ENCODE measurements around the gene MTOR.
A peak's percentile ranks its signal among the peaks of the same experiment; 100 is the strongest.
"Not testable (repeated sequence)": the region's sequence is repeated elsewhere in the genome, so short reads cannot be mapped to it uniquely, and the experiment has no call there.

The MTOR gene

GRCh38 chr1:11262171-11263049 is at the start of gene MTOR:
MTOR (minus strand) TSS chr1:11262551; CDS start chr1:11259409, 3,142 bp downstream.
- in situ Hi-C loops (cut with MboI; ENCODE audit: low pct_unique_long_range_greater_than_20kb, low sequenced_read_pairs): no loop called here
- DNase-seq: peak; percentile 99

GRCh38 chr1:11309385-11309784 is 47.0 kb upstream of the MTOR start:
- in situ Hi-C loops (cut with MboI; ENCODE audit: low pct_unique_long_range_greater_than_20kb, low sequenced_read_pairs): loop anchor here (25.0 kb wide), 1 partner anchor 328 kb away; no protein-coding TSS in a partner anchor
- DNase-seq: no peak

DNA sequence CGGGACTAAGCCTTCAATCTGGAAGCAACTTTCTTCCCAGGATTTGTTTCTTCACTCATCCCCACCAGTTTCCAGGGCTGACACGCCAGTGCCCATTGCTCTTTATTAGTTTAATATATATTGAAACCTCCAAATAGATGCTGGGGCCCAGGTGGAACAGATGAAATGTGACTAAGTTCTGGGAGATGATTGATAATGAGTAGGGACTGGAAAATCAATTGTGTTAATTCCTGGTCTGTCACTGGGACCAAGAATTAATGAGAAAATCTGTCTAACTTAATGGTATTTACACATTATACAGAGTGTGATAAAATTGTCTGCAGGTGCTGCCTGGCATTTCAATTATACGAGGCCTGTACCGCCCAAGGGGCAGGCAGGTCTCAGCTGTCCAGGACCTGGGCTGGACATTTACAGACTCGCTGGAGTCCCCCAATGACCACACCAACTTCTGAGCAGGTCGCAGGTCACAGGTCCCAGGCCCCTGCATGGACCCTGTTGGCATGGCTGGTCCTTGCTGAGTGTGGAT is 46.4 kb upstream of the MTOR start:
- in situ Hi-C loops (cut with MboI; ENCODE audit: low pct_unique_long_range_greater_than_20kb, low sequenced_read_pairs): loop anchor here (25.0 kb wide), 1 partner anchor 329 kb away; no protein-coding TSS in a partner anchor
- DNase-seq: no peak

- DNase-seq: no peak
- in situ Hi-C loops (cut with MboI; ENCODE audit: low pct_unique_long_range_greater_than_20kb, low sequenced_read_pairs): loop anchor here (25.0 kb wide), 1 partner anchor 329 kb away; no protein-coding TSS in a partner anchor
Observed at GRCh38 chr1:11307852-11308251, 45.5 kb upstream of the MTOR start.

- in situ Hi-C loops (cut with MboI; ENCODE audit: low pct_unique_long_range_greater_than_20kb, low sequenced_read_pairs): loop anchor here (25.0 kb wide), 1 partner anchor 332 kb away; no protein-coding TSS in a partner anchor
- DNase-seq: not testable (repeated sequence)
Observed at GRCh38 chr1:11305516-11305915, 43.2 kb upstream of the MTOR start.

GRCh38 chr1:11302366-11302765 is 40.0 kb upstream of the MTOR start:
- in situ Hi-C loops (cut with MboI; ENCODE audit: low pct_unique_long_range_greater_than_20kb, low sequenced_read_pairs): loop anchor here (25.0 kb wide), 1 partner anchor 335 kb away; no protein-coding TSS in a partner anchor
- DNase-seq: no peak

- in situ Hi-C loops (cut with MboI; ENCODE audit: low pct_unique_long_range_greater_than_20kb, low sequenced_read_pairs): loop anchor here (25.0 kb wide), 1 partner anchor 336 kb away; no protein-coding TSS in a partner anchor
- no peak for DNase-seq
Observed at GRCh38 chr1:11301601-11302000, 39.2 kb upstream of the MTOR start.

DNA sequence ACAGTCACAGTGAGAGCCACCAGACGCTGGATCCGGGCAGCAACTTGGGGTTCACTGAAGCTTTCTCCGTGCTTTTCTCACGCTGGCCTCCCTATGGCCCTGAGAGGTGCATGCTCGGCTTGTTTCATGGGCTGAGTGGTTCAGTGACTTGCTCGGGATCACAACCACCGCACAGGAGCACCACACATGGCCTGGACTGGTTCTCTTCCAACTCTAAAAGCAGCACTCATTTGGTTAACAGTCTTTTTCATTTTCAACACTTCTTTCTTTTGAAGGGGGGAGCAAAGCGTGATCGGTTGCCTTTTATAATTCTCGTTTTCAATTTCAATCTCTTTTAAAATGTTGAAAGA is 36.8 kb upstream of the MTOR start:
- in situ Hi-C loops (cut with MboI; ENCODE audit: low pct_unique_long_range_greater_than_20kb, low sequenced_read_pairs): no loop called here

GRCh38 chr1:11298390-11299224 is 36.3 kb upstream of the MTOR start:
- DNase-seq: no peak
- in situ Hi-C loops (cut with MboI; ENCODE audit: low pct_unique_long_range_greater_than_20kb, low sequenced_read_pairs): no loop called here

More for the DNA sequence above, 36.8 kb upstream of the MTOR start:
- DNase-seq: no peak

GRCh38 chr1:11297774-11298173 is 35.4 kb upstream of the MTOR start:
- DNase-seq; in situ Hi-C loops (cut with MboI; ENCODE audit: low pct_unique_long_range_greater_than_20kb, low sequenced_read_pairs): not testable (repeated sequence)

GRCh38 chr1:11295905-11296304 is 33.6 kb upstream of the MTOR start:
- DNase-seq: no peak
- in situ Hi-C loops (cut with MboI; ENCODE audit: low pct_unique_long_range_greater_than_20kb, low sequenced_read_pairs): no loop called here

DNA sequence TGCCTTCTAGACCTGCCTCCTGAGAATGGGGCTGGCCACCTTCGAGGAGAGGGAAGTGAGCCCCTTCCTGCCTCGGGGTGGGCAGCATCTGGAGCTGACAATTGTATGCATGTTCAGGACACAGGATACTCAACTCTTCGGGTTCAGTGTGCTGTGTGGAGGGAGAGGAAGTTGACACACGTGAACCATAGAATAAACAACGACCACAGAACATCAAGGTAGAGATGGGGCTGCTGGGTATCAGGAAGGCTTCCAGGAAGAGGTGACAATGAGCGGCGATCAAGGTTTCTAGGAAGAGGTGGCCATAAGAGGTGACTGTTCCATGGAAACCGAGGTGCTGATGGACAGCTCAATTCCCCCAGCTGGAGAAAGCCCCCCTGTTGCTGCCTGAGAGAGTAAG is 32.6 kb upstream of the MTOR start:
- in situ Hi-C loops (cut with MboI; ENCODE audit: low pct_unique_long_range_greater_than_20kb, low sequenced_read_pairs): no loop called here
- no peak for DNase-seq

DNA sequence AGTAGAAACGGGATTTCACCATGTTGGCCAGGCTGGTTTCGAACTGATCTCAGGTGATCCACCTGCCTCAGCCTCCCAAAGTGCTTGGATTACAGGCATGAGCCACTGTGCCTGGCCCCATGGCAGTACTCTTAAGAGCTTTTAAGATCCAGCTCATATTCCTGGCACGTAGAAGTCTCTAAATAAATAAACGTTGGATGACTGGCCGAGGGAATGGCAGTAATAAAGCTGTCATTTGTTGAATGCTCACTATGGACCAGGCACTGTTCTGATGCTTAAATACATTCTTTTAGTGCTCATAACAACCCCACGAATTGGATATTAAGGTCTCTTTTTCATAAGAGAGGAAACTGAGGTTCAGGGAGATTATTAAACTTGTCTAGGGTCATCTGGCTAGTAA is 31.5 kb upstream of the MTOR start:
- in situ Hi-C loops (cut with MboI; ENCODE audit: low pct_unique_long_range_greater_than_20kb, low sequenced_read_pairs): no loop called here

GRCh38 chr1:11291049-11291448 is 28.7 kb upstream of the MTOR start:
- in situ Hi-C loops (cut with MboI; ENCODE audit: low pct_unique_long_range_greater_than_20kb, low sequenced_read_pairs): no loop called here
- DNase-seq: no peak

More for the DNA sequence above, 31.5 kb upstream of the MTOR start:
- no peak for DNase-seq

- in situ Hi-C loops (cut with MboI; ENCODE audit: low pct_unique_long_range_greater_than_20kb, low sequenced_read_pairs): no loop called here
- DNase-seq: no peak
Observed at GRCh38 chr1:11289064-11289463, 26.7 kb upstream of the MTOR start.

DNA sequence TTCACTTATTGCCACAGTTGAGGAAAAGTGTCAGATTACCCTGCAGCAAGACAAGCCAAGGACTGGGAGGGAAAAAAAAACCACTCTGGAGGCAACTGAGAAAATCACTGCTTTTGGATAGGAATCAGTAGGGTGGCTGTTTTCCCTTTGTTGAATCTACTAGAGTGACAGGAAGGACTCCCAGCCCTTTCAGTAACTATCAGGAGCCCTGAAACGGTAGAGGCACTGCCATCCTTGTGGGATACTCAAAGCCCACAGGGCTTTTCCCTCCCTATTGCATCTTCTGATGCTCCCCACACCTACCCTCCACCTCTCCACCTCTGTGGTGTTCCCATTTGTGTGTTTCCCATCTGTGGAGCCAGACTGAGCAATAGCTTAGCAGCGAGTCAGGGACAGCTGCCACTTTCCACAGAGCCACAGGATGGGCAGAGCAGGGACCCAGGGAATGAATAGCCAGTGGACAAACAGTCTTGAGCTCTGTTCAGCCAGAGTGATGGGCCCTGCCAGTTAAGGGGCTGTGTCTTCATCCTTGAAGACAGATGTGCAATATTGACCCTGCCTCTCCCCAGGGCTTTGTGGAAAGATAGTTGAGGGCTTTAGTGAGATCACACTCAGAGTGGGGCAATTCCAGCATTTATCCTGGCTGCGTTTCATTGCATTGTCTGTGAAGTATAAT is 24.5 kb upstream of the MTOR start:
- in situ Hi-C loops (cut with MboI; ENCODE audit: low pct_unique_long_range_greater_than_20kb, low sequenced_read_pairs): no loop called here
- no peak for DNase-seq

GRCh38 chr1:11285883-11286734 is 23.8 kb upstream of the MTOR start:
- in situ Hi-C loops (cut with MboI; ENCODE audit: low pct_unique_long_range_greater_than_20kb, low sequenced_read_pairs): no loop called here
- DNase-seq: no peak

- no peak for DNase-seq
- in situ Hi-C loops (cut with MboI; ENCODE audit: low pct_unique_long_range_greater_than_20kb, low sequenced_read_pairs): no loop called here
Observed at GRCh38 chr1:11284784-11285183, 22.4 kb upstream of the MTOR start.

Data from KBM-7 (cell line).